GM12801 (cell line): ENCODE data around the gene MT2A.

Experiments used
- CTCF ChIP-seq: IDR thresholded peaks from one replicate; pipeline ENCODE4 v1.5.1; 2011; ENCODE audit warnings: control low read depth; ENCODE audit not compliant: insufficient read length; ENCODE audit errors: extremely low read depth

The MT2A gene

GRCh38 chr16:56616608-56617211 is 8.3 kb downstream of the MT2A start:
- TF ChIP-seq CTCF, result no peak

- no peak for TF ChIP-seq CTCF
Observed at GRCh38 chr16:56617212-56618085, 9.1 kb downstream of the MT2A start.

GRCh38 chr16:56618138-56618537 is 9.8 kb downstream of the MT2A start:
- no peak for TF ChIP-seq CTCF

GRCh38 chr16:56620339-56620897 is 12.0 kb downstream of the MT2A start:
- no peak for TF ChIP-seq CTCF

- no peak for TF ChIP-seq CTCF
Observed at GRCh38 chr16:56623637-56624036, 15.3 kb downstream of the MT2A start.

GRCh38 chr16:56625140-56625942 is 17.0 kb downstream of the MT2A start, which contains the start of gene MT1E:
Gene MT1E (plus strand): TSS chr16:56625781. CDS start chr16:56625852, 71 bp downstream.
- TF ChIP-seq CTCF, result no peak

GRCh38 chr16:56625943-56626654 is 17.7 kb downstream of the MT2A start:
- TF ChIP-seq CTCF, result no peak
